Effector memory CD4-positive, alpha-beta T cell (primary cell): ENCODE results near the gene JMJD4.

Experiments
- DNase-seq, 3 donors: peaks; one replicate each; pipeline ENCODE4 v3.0.0-alpha.2; 2020
- H3K27ac ChIP-seq: 2 replicates; pipeline ENCODE4 v1.7.0; 2013; ENCODE audit warnings: mild to moderate bottlenecking, low read length, moderate library complexity; ENCODE audit not compliant: insufficient read depth, poor library complexity, severe bottlenecking
- H3K27me3 ChIP-seq: replicated peaks from 2 replicates; pipeline ENCODE4 v1.7.0; 2013; ENCODE audit warnings: mild to moderate bottlenecking, low read length; ENCODE audit not compliant: insufficient read depth, control insufficient read depth, poor library complexity, severe bottlenecking
- H3K36me3 ChIP-seq: 2 replicates; pipeline ENCODE4 v1.7.0; 2013; ENCODE audit warnings: mild to moderate bottlenecking, low read length, moderate library complexity; ENCODE audit not compliant: control insufficient read depth, insufficient read depth
- H3K4me1 ChIP-seq: 2 replicates; pipeline ENCODE4 v1.7.0; 2013; ENCODE audit warnings: low read length, mild to moderate bottlenecking; ENCODE audit not compliant: control insufficient read depth, insufficient read depth, poor library complexity, severe bottlenecking
- H3K4me3 ChIP-seq: 2 replicates; pipeline ENCODE4 v1.7.0; 2013; ENCODE audit warnings: low read length, low read depth, mild to moderate bottlenecking; ENCODE audit not compliant: insufficient read depth, poor library complexity, severe bottlenecking
- H3K9me3 ChIP-seq: 2 replicates; pipeline ENCODE4 v1.7.0; 2013; ENCODE audit warnings: mild to moderate bottlenecking, low read length, moderate library complexity; ENCODE audit not compliant: control insufficient read depth
- total RNA-seq, 3 donors: gene quantifications; one replicate each; lab custom pipeline; 2026; lab: John Stamatoyannopoulos, UW

Gene JMJD4, protein sequence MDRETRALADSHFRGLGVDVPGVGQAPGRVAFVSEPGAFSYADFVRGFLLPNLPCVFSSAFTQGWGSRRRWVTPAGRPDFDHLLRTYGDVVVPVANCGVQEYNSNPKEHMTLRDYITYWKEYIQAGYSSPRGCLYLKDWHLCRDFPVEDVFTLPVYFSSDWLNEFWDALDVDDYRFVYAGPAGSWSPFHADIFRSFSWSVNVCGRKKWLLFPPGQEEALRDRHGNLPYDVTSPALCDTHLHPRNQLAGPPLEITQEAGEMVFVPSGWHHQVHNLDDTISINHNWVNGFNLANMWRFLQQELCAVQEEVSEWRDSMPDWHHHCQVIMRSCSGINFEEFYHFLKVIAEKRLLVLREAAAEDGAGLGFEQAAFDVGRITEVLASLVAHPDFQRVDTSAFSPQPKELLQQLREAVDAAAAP
- total RNA-seq, result 15.9 to 19.2 (median 16.1) reads per million in 3 donors

DNA sequence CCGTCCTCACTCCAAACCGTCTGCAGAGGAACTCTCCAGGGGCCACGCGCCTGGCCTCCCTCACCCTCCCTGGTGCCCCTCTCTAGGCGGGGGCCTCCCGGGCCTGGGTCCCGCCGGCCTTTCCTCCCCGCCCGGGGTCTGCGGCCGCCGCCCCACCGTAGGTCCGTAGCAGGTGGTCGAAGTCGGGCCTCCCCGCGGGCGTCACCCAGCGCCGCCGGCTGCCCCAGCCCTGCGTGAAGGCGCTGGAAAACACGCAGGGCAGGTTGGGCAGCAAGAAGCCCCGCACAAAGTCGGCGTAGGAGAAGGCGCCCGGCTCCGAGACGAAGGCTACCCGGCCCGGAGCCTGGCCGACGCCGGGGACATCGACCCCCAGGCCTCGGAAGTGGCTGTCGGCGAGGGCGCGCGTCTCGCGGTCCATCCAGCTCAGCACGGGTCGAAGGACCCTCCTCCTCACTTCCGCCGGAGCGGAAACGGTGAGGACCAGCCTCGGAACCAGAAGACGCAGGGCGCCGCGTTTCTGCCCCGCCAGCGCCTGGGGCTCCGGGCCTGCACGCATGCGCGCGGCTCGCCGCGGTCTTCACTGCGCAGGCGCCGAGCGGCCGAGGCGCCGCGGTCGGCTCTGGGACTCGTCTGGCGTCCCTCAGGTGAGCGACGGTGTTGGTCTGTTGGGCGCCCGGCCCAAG, at the start of gene JMJD4, which contains the start of gene SNAP47:
JMJD4 (minus strand) TSS at position 447 of the 683 bp plus-strand sequence; CDS start at position 418, 29 bp downstream.
SNAP47 (plus strand) TSS at position 580 of the 683 bp plus-strand sequence. CDS start 12,302 bp downstream, outside the sequence.
- Histone ChIP-seq H3K27ac (peak within 1 kb of the TSS; percentile 83), H3K4me1 (peaks cover 22% of the 10 kb centered on the region), H3K36me3 (peaks cover 18% of the 10 kb centered on the region), H3K9me3 (no peaks in the 10 kb centered on the region), H3K4me3 (peak within 1 kb of the TSS; percentile 97), H3K27me3 (no peaks in the 10 kb centered on the region)
- peak; percentile 85 to 87 (median 86) for DNase-seq

DNA sequence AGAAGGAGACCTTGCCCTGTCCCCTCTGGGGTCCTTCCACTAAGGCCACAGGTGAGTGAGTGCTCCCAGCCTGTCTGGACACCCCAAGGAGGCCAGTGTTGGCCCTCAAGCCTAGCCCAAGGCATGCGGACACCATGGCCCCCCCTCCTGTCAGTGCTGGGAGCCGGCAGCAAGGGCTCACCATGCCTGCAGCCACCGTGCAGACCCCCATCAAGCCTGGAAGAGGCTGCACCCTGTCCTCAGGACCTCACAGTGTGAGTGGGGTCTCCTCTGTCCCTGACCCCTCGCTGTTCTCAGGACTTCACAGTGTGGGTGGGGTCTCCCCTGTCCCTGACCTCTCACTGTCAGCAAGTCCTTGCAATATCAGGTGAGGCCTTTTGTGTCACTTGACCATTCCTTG, 47.1 kb upstream of the JMJD4 start:
- Histone ChIP-seq H3K27me3 (no peaks in the 10 kb centered on the region), H3K4me3 (no peak overlapping the region), H3K27ac (no peak overlapping the region), H3K36me3 (peaks cover 6% of the 10 kb centered on the region), H3K4me1 (peaks cover 11% of the 10 kb centered on the region), H3K9me3 (no peaks in the 10 kb centered on the region)
- no peak for DNase-seq

DNA sequence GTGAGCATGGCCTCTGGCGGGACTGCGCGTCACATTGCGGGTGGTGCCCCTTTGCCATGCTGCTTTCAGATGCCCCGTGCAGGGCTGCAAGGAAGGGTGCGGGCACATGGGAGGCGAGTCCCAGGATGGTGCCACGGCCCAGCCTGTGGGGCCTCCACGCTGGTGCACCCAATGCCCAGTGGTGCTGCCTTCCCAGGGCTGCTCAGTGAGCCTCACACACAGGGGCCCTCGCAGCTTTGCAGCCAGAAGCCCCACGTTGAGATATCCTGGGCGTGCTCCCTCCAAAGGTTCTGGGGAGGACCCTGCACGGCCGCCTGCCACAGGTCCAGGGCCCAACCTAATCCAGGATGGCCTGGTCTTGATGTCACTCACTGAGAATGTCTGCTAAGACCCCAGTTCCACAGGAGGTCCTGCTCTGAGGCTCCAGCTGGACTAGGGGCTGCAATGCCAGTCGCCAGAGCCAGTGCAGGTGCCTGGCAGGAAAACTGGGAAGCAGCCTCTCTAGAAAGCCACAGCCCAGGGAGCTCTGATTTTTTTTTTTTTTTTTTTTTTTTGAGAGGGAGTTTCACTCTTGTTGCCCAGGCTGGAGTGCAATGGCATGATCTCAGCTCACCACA, 46.3 kb upstream of the JMJD4 start:
- Histone ChIP-seq H3K9me3 (no peaks in the 10 kb centered on the region), H3K4me1 (peaks cover 3% of the 10 kb centered on the region), H3K27me3 (no peaks in the 10 kb centered on the region), H3K36me3 (peaks cover 6% of the 10 kb centered on the region), H3K4me3 (no peak overlapping the region), H3K27ac (no peak overlapping the region)
- DNase-seq, result no peak

DNA sequence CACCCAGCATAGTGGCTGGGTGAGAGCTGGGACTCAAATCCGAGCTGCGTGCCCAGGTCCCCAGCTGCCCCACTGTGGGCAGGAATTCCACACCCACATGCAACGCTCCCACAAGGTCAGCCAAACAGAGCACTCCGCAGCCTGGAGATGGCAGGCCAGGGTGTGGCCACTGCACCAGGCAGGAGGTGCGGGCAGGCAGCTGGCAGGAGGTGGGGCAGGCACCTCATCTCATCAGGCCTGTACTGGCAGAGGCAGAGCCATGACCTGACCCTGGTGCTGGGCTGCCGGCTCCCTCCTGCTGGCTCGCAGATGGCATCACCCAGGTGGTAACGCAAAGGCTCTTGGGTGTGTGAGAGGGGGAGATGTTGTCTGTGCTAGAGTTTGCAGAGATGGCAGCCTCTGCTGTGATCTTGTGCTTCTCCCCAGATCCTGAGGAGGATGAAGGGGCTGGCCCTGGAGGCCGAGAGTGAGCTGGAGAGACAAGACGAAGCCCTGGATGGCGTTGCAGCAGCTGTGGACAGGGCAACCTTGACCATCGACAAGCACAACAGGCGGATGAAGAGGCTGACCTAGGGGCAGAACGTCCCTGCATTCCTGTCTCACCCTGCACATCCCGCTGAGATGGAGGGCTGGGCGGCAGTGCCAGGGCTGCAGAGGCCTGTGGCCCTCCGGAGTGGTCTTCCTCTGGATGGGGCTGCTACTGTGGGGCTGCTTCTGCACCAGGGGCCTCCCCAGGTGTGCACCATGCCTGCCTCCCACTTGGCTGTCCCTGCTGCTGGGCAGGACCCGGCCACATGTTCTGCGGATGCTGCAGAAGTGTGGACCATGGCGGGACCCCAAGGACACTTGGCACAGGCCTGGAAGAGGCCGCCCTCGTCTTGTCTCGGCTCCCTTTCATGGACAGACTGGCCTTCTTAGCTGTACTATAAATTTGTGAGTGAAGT, 45.3 kb upstream of the JMJD4 start:
- no peaks in the 10 kb centered on the region for H3K9me3 ChIP-seq
- DNase-seq, result no peak
- no peak overlapping the region for H3K4me3 ChIP-seq
- H3K36me3 ChIP-seq, result peaks cover 6% of the 10 kb centered on the region
- no peaks in the 10 kb centered on the region for H3K27me3 ChIP-seq
- no peak overlapping the region for H3K27ac ChIP-seq
- no peaks in the 10 kb centered on the region for H3K4me1 ChIP-seq

DNA sequence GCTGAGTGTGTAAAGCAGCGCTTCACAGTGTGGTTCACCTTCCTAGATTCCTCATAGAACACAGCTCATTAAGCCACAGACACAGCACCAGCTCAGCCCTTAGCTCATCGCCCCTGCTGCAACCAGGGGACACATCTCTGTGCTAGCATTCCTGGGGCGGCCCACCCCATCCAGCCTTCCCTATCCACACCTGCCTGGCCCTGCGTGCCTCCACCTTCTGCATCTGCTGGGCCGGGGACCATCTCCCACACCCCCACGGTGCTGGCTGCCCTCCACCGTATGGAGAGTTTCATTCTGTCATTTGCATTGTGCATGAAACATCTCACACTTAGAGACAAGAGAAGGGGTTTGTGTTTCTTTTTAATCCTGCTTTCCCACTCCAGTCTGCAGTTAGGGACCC, 44.6 kb upstream of the JMJD4 start:
- Histone ChIP-seq H3K4me1 (no peaks in the 10 kb centered on the region), H3K27me3 (no peaks in the 10 kb centered on the region), H3K27ac (no peak overlapping the region), H3K36me3 (peaks cover 6% of the 10 kb centered on the region), H3K9me3 (no peaks in the 10 kb centered on the region), H3K4me3 (no peak overlapping the region)
- no peak for DNase-seq

DNA sequence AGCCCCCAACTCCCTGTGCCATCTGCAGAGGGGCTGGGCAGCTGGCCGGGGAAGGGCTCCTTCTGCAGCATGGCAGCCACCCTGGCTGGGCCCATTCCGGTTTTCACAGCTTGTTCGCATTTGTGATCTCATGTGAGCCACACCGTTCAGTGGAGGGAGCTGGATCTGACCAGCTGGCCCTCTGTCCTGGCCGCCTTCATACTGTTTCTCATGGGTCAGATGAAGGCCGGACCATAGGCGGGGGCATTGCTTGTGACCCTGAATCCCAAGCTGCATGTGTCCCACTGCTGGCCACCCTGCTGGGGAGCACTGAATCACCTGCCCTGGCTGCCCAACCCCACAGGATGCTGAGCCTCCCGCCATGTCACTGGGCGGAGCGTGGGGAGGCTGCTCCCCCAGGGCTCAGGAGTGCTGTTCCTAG, 43.9 kb upstream of the JMJD4 start:
- no peak overlapping the region for H3K27ac ChIP-seq
- H3K9me3 ChIP-seq, result no peaks in the 10 kb centered on the region
- H3K36me3 ChIP-seq, result peaks cover 6% of the 10 kb centered on the region
- no peaks in the 10 kb centered on the region for H3K27me3 ChIP-seq
- no peaks in the 10 kb centered on the region for H3K4me1 ChIP-seq
- H3K4me3 ChIP-seq, result no peak overlapping the region
- no peak for DNase-seq

DNA sequence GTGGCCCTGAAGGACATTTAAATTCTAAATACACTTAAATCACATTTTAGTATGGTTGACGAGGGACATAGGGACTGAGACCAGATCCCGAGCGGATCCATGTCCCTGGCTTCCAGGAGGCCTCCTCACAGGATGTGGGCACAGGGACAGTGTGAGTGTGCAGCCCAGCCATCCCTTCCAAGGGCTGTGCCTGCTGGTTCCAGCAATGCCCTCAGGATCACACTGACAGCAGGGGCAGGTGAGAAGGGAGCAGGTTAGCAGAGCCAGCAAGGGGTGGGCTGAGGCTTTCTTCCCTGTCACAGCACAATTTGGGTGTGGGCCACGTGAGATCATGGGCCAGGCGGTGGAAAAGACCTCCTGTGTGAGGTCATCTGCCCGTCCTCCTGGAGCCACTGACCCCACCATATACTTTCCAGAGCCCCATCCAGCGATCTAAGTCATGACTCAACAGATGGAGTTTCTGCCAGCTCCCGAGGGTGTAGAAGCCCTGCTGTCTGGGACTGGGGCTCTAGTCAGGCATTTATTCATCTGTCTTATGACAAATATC, 43.4 kb upstream of the JMJD4 start:
- H3K27ac ChIP-seq, result no peak overlapping the region

DNA sequence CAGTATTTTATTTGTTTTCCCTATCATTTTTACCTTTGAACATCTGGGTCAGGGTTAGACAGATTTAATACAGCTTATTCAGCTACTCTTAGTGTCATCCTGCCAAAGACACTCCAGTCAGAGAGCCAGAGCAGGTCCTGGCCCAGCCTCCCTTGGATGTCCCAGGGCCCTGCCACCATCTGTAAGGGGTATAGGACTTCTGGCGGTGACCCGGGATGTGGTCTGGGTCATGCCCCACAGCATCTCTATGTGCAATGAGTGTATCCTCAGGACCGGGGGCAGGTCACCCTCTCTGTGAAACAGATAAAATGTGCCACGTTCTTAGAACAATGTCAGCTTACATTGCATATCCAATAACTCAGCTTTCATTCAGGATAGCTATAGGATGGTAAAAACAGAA, 42.5 kb upstream of the JMJD4 start:
- Histone ChIP-seq H3K36me3 (peaks cover 6% of the 10 kb centered on the region), H3K27ac (no peak overlapping the region), H3K27me3 (no peaks in the 10 kb centered on the region), H3K9me3 (no peaks in the 10 kb centered on the region), H3K4me1 (no peaks in the 10 kb centered on the region), H3K4me3 (no peak overlapping the region)
- DNase-seq, result no peak

More for the DNA sequence above, 43.4 kb upstream of the JMJD4 start:
- no peak for DNase-seq
- Histone ChIP-seq H3K36me3 (peaks cover 6% of the 10 kb centered on the region), H3K4me3 (no peak overlapping the region), H3K27me3 (no peaks in the 10 kb centered on the region), H3K4me1 (no peaks in the 10 kb centered on the region), H3K9me3 (no peaks in the 10 kb centered on the region)

DNA sequence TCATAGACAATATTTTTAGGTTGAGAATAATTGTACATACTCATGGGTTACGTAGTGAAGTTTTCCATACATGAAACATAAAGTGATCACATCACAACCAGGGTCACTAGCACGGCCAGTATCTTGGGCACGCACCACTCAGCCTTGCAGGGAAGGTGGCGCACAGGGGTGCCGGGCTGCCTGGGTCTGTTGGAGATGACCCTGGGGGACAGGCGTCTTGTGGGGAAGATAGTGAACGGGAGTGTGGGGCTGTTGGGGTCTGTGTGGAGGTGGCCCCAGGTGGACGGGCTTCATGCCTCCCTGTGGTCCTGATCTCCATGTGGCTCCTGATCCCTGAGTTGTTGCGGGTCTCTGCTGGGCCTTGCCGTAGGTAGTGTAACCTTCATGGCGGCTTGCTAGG, 42.1 kb upstream of the JMJD4 start:
- Histone ChIP-seq H3K36me3 (peaks cover 6% of the 10 kb centered on the region), H3K9me3 (no peaks in the 10 kb centered on the region)

More for the DNA sequence above, 42.1 kb upstream of the JMJD4 start:
- no peak overlapping the region for H3K4me3 ChIP-seq
- H3K27ac ChIP-seq, result no peak overlapping the region
- DNase-seq, result no peak
- H3K4me1 ChIP-seq, result no peaks in the 10 kb centered on the region
- H3K27me3 ChIP-seq, result no peaks in the 10 kb centered on the region
